ENCODE measurements around the gene TPST1. TPM values are rescaled to one million over a fixed set of nuclear protein-coding genes. Genes with fewer than 3 reads are reported as not detected.
"Not testable (repeated sequence)": the region's sequence is repeated elsewhere in the genome, so short reads cannot be mapped to it uniquely, and the experiment has no call there.

The TPST1 gene
- total RNA-seq: 1 to 10 TPM; 1.1 to 2.0 (median 1.4) TPM

- peak; percentile 72 for DNase-seq
- Mint-ChIP-seq H3K4me1 (ENCODE audit: low read depth) (peaks cover 33% of the 10 kb centered on the region), H3K36me3 (ENCODE audit: insufficient read depth) (no peaks in the 10 kb centered on the region), H3K27me3 (ENCODE audit: low read depth) (peaks cover 15% of the 10 kb centered on the region), H3K4me3 (peak within 1 kb of the TSS; percentile 81), H3K9me3 (no peaks in the 10 kb centered on the region)
- peak; percentile 97 for ATAC-seq
Observed at GRCh38 chr7:66204822-66205740, at the start of gene TPST1. TPST1 (plus strand) TSS chr7:66205334; CDS start chr7:66240426, 35,092 bp downstream.

- not testable (repeated sequence) for H3K27me3 Mint-ChIP-seq (ENCODE audit: low read depth); H3K9me3 Mint-ChIP-seq; H3K4me3 Mint-ChIP-seq; ATAC-seq; H3K4me1 Mint-ChIP-seq (ENCODE audit: low read depth); DNase-seq
- H3K36me3 Mint-ChIP-seq (ENCODE audit: insufficient read depth): peaks cover 29% of the 10 kb centered on the region
Observed at GRCh38 chr7:66156035-66156434, 49.1 kb upstream of the TPST1 start.

GRCh38 chr7:66157060-66157459 lies 48.1 kb upstream of the TPST1 start:
- DNase-seq: no peak
- Mint-ChIP-seq H3K27me3 (ENCODE audit: low read depth) (no peaks in the 10 kb centered on the region), H3K36me3 (ENCODE audit: insufficient read depth) (peaks cover 27% of the 10 kb centered on the region), H3K4me3 (no peak overlapping the region), H3K4me1 (ENCODE audit: low read depth) (no peaks in the 10 kb centered on the region), H3K9me3 (peaks cover 4% of the 10 kb centered on the region)
- no peak for ATAC-seq

GRCh38 chr7:66162622-66163021 lies 42.5 kb upstream of the TPST1 start:
- Mint-ChIP-seq H3K9me3 (peaks cover 4% of the 10 kb centered on the region), H3K4me1 (ENCODE audit: low read depth) (no peaks in the 10 kb centered on the region), H3K27me3 (ENCODE audit: low read depth) (no peaks in the 10 kb centered on the region), H3K4me3 (no peak overlapping the region), H3K36me3 (ENCODE audit: insufficient read depth) (peaks cover 9% of the 10 kb centered on the region)
- DNase-seq (no peak), ATAC-seq (no peak)

GRCh38 chr7:66163186-66163610 lies 41.9 kb upstream of the TPST1 start:
- DNase-seq (no peak), ATAC-seq (no peak)
- H3K9me3 Mint-ChIP-seq: peaks cover 4% of the 10 kb centered on the region
- H3K36me3 Mint-ChIP-seq (ENCODE audit: insufficient read depth): peaks cover 6% of the 10 kb centered on the region
- no peak overlapping the region for H3K4me3 Mint-ChIP-seq
- H3K27me3 Mint-ChIP-seq (ENCODE audit: low read depth): no peaks in the 10 kb centered on the region
- no peaks in the 10 kb centered on the region for H3K4me1 Mint-ChIP-seq (ENCODE audit: low read depth)

GRCh38 chr7:66164356-66164755 lies 40.8 kb upstream of the TPST1 start:
- H3K36me3 Mint-ChIP-seq (ENCODE audit: insufficient read depth): peaks cover 2% of the 10 kb centered on the region
- ATAC-seq (no peak), DNase-seq (no peak)
- no peaks in the 10 kb centered on the region for H3K27me3 Mint-ChIP-seq (ENCODE audit: low read depth)
- no peaks in the 10 kb centered on the region for H3K4me1 Mint-ChIP-seq (ENCODE audit: low read depth)
- no peak overlapping the region for H3K4me3 Mint-ChIP-seq
- H3K9me3 Mint-ChIP-seq: peaks cover 3% of the 10 kb centered on the region

- Mint-ChIP-seq H3K36me3 (ENCODE audit: insufficient read depth) (no peaks in the 10 kb centered on the region), H3K9me3 (no peaks in the 10 kb centered on the region), H3K4me3 (no peak overlapping the region), H3K27me3 (ENCODE audit: low read depth) (no peaks in the 10 kb centered on the region), H3K4me1 (ENCODE audit: low read depth) (no peaks in the 10 kb centered on the region)
- ATAC-seq (no peak), DNase-seq (no peak)
Observed at GRCh38 chr7:66167773-66168387, 37.3 kb upstream of the TPST1 start.

- no peaks in the 10 kb centered on the region for H3K36me3 Mint-ChIP-seq (ENCODE audit: insufficient read depth)
Observed at GRCh38 chr7:66169616-66170015, 35.5 kb upstream of the TPST1 start.

GRCh38 chr7:66170309-66171231 lies 34.6 kb upstream of the TPST1 start:
- H3K36me3 Mint-ChIP-seq (ENCODE audit: insufficient read depth): no peaks in the 10 kb centered on the region
- H3K27me3 Mint-ChIP-seq (ENCODE audit: low read depth): no peaks in the 10 kb centered on the region
- H3K9me3 Mint-ChIP-seq: no peaks in the 10 kb centered on the region
- H3K4me1 Mint-ChIP-seq (ENCODE audit: low read depth): peaks cover 2% of the 10 kb centered on the region
- DNase-seq: no peak
- ATAC-seq: no peak
- H3K4me3 Mint-ChIP-seq: no peak overlapping the region

More at GRCh38 chr7:66169616-66170015, 35.5 kb upstream of the TPST1 start:
- Mint-ChIP-seq H3K4me1 (ENCODE audit: low read depth) (peaks cover 2% of the 10 kb centered on the region), H3K9me3 (no peaks in the 10 kb centered on the region), H3K4me3 (no peak overlapping the region), H3K27me3 (ENCODE audit: low read depth) (no peaks in the 10 kb centered on the region)
- DNase-seq (no peak), ATAC-seq (no peak)

- not testable (repeated sequence) for H3K36me3 Mint-ChIP-seq (ENCODE audit: insufficient read depth); H3K4me3 Mint-ChIP-seq; H3K4me1 Mint-ChIP-seq (ENCODE audit: low read depth); DNase-seq; H3K27me3 Mint-ChIP-seq (ENCODE audit: low read depth); H3K9me3 Mint-ChIP-seq
- ATAC-seq: peak in 1 of 2 donors; percentile 38
Observed at GRCh38 chr7:66172536-66173401, 32.4 kb upstream of the TPST1 start.

- Mint-ChIP-seq H3K4me1 (ENCODE audit: low read depth) (peaks cover 2% of the 10 kb centered on the region), H3K36me3 (ENCODE audit: insufficient read depth) (no peaks in the 10 kb centered on the region), H3K9me3 (no peaks in the 10 kb centered on the region), H3K4me3 (no peak overlapping the region), H3K27me3 (ENCODE audit: low read depth) (no peaks in the 10 kb centered on the region)
- DNase-seq (no peak), ATAC-seq (no peak)
Observed at GRCh38 chr7:66173856-66174255, 31.3 kb upstream of the TPST1 start.

- not testable (repeated sequence) for H3K9me3 Mint-ChIP-seq; H3K4me3 Mint-ChIP-seq; DNase-seq; H3K36me3 Mint-ChIP-seq (ENCODE audit: insufficient read depth); H3K27me3 Mint-ChIP-seq (ENCODE audit: low read depth); H3K4me1 Mint-ChIP-seq (ENCODE audit: low read depth); ATAC-seq
Observed at GRCh38 chr7:66175006-66175405, 30.1 kb upstream of the TPST1 start.

- ATAC-seq: no peak
- H3K27me3 Mint-ChIP-seq (ENCODE audit: low read depth): no peaks in the 10 kb centered on the region
- H3K4me3 Mint-ChIP-seq: no peak overlapping the region
- no peak for DNase-seq
- H3K4me1 Mint-ChIP-seq (ENCODE audit: low read depth): peaks cover 2% of the 10 kb centered on the region
- H3K36me3 Mint-ChIP-seq (ENCODE audit: insufficient read depth): no peaks in the 10 kb centered on the region
- H3K9me3 Mint-ChIP-seq: no peaks in the 10 kb centered on the region
Observed at GRCh38 chr7:66176914-66177313, 28.2 kb upstream of the TPST1 start.

Measured in activated T-cell treated with anti-CD3 and anti-CD28 coated beads, Interleukin-2, amount 50 U/mL, for 4 hours (primary cell).